ENCODE measurements around the gene DIAPH2.

The DIAPH2 gene

DNA sequence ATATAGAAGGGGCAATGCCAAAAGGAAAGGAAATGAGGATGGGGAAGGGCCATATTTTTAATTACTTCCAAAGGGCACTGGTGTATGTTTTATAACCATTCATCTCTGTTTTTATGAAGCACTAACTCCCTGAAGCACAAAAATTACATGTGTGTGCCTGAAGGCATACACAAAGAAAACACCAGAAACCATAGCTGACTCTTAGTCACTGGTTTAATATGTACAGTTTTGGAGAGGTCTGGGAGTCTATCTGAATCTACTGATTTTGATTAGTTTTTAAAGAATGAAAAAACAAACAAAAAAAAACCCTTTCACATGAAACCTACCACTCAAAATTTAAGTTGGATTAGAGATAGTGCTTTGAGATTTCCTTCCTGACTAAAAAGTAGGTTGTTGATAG lies 637.8 kb downstream of the DIAPH2 start:
- Histone ChIP-seq H3K9me2 (replicated peaks; ENCODE audit: low read depth, low read length) (no peaks in the 10 kb centered on the region), H3K4me3 (ENCODE audit: low read length, poor library complexity, severe bottlenecking) (no peak overlapping the region), H3K4me2 (ENCODE audit: low read depth, low read length, poor library complexity, severe bottlenecking) (no peak overlapping the region), H3F3A (ENCODE audit: low read depth) (no peaks in the 10 kb centered on the region), H2AFZ (ENCODE audit: low read length) (no peak overlapping the region), H3K9me3 (ENCODE audit: insufficient read depth, low read depth, low read length) (no peaks in the 10 kb centered on the region), H3K27me3 (ENCODE audit: insufficient read depth, low read length, poor library complexity, severe bottlenecking) (no peaks in the 10 kb centered on the region), H3K9ac (ENCODE audit: low read depth, low read length, poor library complexity, severe bottlenecking) (no peak overlapping the region), H3K79me2 (ENCODE audit: insufficient read depth, low read length) (no peaks in the 10 kb centered on the region), H3K4me1 (ENCODE audit: insufficient read depth, low read length, poor library complexity, severe bottlenecking) (no peaks in the 10 kb centered on the region), H3K36me3 (ENCODE audit: insufficient read depth, low read length) (no peaks in the 10 kb centered on the region), H4K20me1 (ENCODE audit: insufficient read depth, low read length, poor library complexity, severe bottlenecking) (no peaks in the 10 kb centered on the region)
- TF ChIP-seq EZH2phosphoT487 (IDR thresholded peaks at IDR 0.05; ENCODE audit: borderline replicate concordance) = no peak
- TF ChIP-seq, protein P1, sequence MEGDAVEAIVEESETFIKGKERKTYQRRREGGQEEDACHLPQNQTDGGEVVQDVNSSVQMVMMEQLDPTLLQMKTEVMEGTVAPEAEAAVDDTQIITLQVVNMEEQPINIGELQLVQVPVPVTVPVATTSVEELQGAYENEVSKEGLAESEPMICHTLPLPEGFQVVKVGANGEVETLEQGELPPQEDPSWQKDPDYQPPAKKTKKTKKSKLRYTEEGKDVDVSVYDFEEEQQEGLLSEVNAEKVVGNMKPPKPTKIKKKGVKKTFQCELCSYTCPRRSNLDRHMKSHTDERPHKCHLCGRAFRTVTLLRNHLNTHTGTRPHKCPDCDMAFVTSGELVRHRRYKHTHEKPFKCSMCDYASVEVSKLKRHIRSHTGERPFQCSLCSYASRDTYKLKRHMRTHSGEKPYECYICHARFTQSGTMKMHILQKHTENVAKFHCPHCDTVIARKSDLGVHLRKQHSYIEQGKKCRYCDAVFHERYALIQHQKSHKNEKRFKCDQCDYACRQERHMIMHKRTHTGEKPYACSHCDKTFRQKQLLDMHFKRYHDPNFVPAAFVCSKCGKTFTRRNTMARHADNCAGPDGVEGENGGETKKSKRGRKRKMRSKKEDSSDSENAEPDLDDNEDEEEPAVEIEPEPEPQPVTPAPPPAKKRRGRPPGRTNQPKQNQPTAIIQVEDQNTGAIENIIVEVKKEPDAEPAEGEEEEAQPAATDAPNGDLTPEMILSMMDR (conservative IDR thresholded peaks at IDR 0.05; ENCODE audit: low read length) = no peak

DNA sequence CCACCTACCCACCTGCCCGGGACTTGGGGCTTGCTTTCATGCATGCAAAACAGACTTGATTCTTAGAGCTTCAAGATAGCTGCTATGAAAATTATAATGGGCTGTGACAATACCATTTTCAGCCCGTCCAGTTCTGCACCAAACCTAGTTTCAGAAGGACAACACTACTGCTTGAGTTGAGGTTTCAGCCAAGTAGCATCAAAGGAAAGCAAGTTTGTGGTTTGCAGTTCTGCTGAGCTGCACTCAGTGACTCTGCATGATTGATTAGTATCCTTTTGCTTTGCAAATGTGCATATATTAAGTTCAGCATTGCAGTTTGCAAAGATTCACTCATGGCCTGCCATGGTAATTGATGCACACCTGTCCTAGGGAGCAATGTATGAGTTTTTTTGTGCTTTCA lies 641.8 kb downstream of the DIAPH2 start:
- Histone ChIP-seq H3K9ac (ENCODE audit: low read depth, low read length, poor library complexity, severe bottlenecking) (no peak overlapping the region), H3K36me3 (ENCODE audit: insufficient read depth, low read length) (no peaks in the 10 kb centered on the region), H3K4me3 (ENCODE audit: low read length, poor library complexity, severe bottlenecking) (no peak overlapping the region), H3K79me2 (ENCODE audit: insufficient read depth, low read length) (no peaks in the 10 kb centered on the region), H3K4me2 (ENCODE audit: low read depth, low read length, poor library complexity, severe bottlenecking) (no peak overlapping the region), H3F3A (ENCODE audit: low read depth) (no peaks in the 10 kb centered on the region), H2AFZ (ENCODE audit: low read length) (no peak overlapping the region), H3K9me3 (ENCODE audit: insufficient read depth, low read depth, low read length) (no peaks in the 10 kb centered on the region), H3K27me3 (ENCODE audit: insufficient read depth, low read length, poor library complexity, severe bottlenecking) (no peaks in the 10 kb centered on the region), H3K4me1 (ENCODE audit: insufficient read depth, low read length, poor library complexity, severe bottlenecking) (no peaks in the 10 kb centered on the region), H3K9me2 (replicated peaks; ENCODE audit: low read depth, low read length) (no peaks in the 10 kb centered on the region), H4K20me1 (ENCODE audit: insufficient read depth, low read length, poor library complexity, severe bottlenecking) (no peaks in the 10 kb centered on the region)
- no peak for TF ChIP-seq EZH2phosphoT487 (IDR thresholded peaks at IDR 0.05; ENCODE audit: borderline replicate concordance)
- TF ChIP-seq, protein P1 (conservative IDR thresholded peaks at IDR 0.05; ENCODE audit: low read length) = no peak

DNA sequence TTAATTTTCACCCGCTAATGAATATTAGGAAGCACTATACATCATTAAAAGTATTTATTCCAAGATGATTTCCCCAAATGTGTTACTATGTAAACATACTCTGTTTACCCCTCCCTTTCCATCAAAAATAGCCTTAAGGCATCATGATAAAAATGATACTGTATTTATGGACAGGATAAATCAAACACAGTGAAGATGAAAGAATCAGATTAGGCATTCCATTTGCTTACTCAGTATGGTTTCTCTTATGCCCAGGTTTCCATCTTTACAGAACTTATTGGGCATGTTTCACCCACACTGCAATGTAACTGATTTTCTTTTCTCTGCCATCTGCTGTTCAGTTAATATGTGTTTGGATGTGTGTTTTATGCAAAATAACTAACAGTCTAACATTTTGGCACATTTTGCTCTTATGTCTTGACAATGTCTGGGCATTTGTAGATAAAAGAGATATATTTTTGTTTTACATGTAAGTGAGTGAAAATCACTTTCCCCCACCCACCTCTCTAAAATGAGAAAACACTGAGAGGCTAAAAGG lies 644.3 kb downstream of the DIAPH2 start:
- no peaks in the 10 kb centered on the region for H3K9me3 ChIP-seq (ENCODE audit: insufficient read depth, low read depth, low read length)
- no peaks in the 10 kb centered on the region for H3K36me3 ChIP-seq (ENCODE audit: insufficient read depth, low read length)
- H3K9me2 ChIP-seq (replicated peaks; ENCODE audit: low read depth, low read length) = no peaks in the 10 kb centered on the region
- no peaks in the 10 kb centered on the region for H3F3A ChIP-seq (ENCODE audit: low read depth)
- H3K4me1 ChIP-seq (ENCODE audit: insufficient read depth, low read length, poor library complexity, severe bottlenecking) = no peaks in the 10 kb centered on the region
- H3K27me3 ChIP-seq (ENCODE audit: insufficient read depth, low read length, poor library complexity, severe bottlenecking) = no peaks in the 10 kb centered on the region
- H2AFZ ChIP-seq (ENCODE audit: low read length) = no peak overlapping the region
- no peak overlapping the region for H3K9ac ChIP-seq (ENCODE audit: low read depth, low read length, poor library complexity, severe bottlenecking)
- no peaks in the 10 kb centered on the region for H4K20me1 ChIP-seq (ENCODE audit: insufficient read depth, low read length, poor library complexity, severe bottlenecking)
- H3K4me2 ChIP-seq (ENCODE audit: low read depth, low read length, poor library complexity, severe bottlenecking) = no peak overlapping the region
- TF ChIP-seq EZH2phosphoT487 (IDR thresholded peaks at IDR 0.05; ENCODE audit: borderline replicate concordance) = no peak
- TF ChIP-seq, protein P1 (conservative IDR thresholded peaks at IDR 0.05; ENCODE audit: low read length) = no peak
- no peak overlapping the region for H3K4me3 ChIP-seq (ENCODE audit: low read length, poor library complexity, severe bottlenecking)
- H3K79me2 ChIP-seq (ENCODE audit: insufficient read depth, low read length) = no peaks in the 10 kb centered on the region
